Measurements from ENCODE around the gene BMP6.

The BMP6 gene

DNA sequence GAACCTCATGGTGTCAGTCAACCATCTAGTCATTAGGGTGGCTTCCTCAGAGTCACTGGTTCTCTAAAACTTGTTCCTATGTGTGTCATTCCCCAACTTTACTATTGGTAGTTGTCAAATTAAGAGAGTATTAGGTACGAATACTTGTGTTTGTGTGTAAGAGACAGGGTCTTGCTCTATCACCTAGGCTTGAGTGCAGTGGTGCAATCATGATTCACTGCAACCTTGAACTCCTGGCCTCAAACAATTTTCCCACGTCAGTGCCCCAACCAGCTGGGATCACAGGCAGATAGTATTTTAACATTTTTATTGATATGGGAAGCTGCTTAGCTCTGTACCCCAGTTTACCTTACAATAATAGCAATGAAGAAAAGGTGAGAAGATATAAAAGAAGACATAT, 50.6 kb downstream of the BMP6 start:
- no peak overlapping the region for H3K27ac ChIP-seq
- TF ChIP-seq ZFX (IDR thresholded peaks at IDR 0.05), result no peak
- TF ChIP-seq, protein P1, sequence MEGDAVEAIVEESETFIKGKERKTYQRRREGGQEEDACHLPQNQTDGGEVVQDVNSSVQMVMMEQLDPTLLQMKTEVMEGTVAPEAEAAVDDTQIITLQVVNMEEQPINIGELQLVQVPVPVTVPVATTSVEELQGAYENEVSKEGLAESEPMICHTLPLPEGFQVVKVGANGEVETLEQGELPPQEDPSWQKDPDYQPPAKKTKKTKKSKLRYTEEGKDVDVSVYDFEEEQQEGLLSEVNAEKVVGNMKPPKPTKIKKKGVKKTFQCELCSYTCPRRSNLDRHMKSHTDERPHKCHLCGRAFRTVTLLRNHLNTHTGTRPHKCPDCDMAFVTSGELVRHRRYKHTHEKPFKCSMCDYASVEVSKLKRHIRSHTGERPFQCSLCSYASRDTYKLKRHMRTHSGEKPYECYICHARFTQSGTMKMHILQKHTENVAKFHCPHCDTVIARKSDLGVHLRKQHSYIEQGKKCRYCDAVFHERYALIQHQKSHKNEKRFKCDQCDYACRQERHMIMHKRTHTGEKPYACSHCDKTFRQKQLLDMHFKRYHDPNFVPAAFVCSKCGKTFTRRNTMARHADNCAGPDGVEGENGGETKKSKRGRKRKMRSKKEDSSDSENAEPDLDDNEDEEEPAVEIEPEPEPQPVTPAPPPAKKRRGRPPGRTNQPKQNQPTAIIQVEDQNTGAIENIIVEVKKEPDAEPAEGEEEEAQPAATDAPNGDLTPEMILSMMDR (conservative IDR thresholded peaks at IDR 0.05), result no peak

DNA sequence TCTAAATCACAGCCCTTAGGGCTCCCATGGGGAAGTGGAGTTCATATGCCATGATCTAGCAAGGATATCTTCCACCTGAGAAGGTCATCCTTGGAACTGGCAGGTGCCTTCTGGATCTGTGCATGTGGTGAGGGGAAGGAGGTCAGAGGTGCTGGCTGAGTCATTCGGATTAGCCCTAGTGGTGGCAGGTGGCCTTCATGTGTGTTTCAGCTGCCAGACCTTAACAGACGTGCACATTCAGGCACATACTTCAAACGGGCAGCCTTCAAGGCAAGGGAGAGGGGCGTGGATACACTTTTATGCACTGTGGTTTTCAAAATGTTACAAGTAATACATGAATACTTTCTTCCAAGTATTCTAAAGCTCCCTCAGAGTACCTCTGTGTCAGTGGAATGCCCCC, 51.2 kb downstream of the BMP6 start:
- TF ChIP-seq, protein P1 (conservative IDR thresholded peaks at IDR 0.05), result no peak
- TF ChIP-seq ZFX (IDR thresholded peaks at IDR 0.05), result no peak
- H3K27ac ChIP-seq, result no peak overlapping the region

DNA sequence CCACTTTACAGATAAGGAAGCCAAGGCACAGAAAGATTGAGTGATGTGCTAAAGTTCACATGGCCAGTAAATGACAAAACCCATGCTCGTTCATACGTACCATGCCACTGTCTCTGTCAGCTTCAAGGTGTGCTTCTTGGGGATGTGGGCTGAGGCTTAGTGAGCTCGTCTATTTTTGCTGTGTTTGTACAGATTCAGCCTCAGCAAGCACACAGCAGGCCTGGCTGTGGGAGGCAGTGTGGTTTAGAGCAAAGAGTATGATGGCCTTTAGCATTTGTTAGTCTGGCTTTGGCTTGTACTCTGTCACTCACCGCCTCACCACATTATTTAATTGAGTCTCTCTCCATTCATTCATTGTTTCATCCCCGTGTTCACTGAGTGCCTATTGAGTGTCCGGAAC, 55.3 kb downstream of the BMP6 start:
- H3K27ac ChIP-seq, result no peak overlapping the region
- TF ChIP-seq, protein P1 (conservative IDR thresholded peaks at IDR 0.05), result no peak
- TF ChIP-seq ZFX (IDR thresholded peaks at IDR 0.05), result no peak

DNA sequence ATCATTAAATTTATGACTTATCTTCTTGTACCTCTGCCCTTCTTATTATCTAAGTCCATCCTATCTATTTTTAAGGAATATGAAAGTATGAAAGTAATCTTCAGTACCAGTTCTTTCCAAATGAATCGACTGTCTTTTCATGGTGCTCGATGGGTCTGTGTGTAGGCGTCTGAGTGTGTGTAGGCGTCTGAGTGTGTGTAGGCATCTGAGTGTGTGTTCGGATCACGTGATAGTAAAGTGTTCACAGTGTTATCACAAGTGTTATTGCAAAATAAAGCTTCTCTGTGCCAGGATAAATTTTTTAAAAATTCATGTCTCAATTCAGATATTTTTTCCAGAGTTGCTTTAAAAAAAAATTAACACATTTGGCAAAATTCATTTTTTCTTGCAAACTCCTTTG, 58.3 kb downstream of the BMP6 start:
- H3K27ac ChIP-seq, result no peak overlapping the region
- TF ChIP-seq ZFX (IDR thresholded peaks at IDR 0.05), result no peak
- TF ChIP-seq, protein P1 (conservative IDR thresholded peaks at IDR 0.05), result no peak

DNA sequence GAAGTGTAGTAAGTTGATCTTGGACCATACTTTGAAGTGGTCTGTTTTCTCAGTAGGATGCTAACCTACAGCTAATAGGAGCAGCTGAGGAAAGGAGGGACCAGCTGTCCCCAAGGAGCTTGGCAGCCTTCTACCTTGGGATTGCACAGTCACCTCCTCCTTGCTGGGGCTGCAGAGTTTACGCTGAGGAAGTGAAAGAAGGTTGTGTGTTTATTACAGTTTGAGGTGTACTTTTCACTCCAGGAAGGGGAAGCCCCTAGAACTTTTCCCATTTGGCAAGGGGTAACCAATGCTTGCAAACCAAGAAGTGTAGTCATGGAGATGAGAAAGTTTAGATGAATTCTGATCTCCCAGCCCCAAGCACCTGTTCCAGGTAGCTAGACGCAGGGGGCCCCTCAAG, 58.8 kb downstream of the BMP6 start:
- no peak overlapping the region for H3K27ac ChIP-seq
- no peak for TF ChIP-seq ZFX (IDR thresholded peaks at IDR 0.05)
- TF ChIP-seq, protein P1 (conservative IDR thresholded peaks at IDR 0.05), result no peak

DNA sequence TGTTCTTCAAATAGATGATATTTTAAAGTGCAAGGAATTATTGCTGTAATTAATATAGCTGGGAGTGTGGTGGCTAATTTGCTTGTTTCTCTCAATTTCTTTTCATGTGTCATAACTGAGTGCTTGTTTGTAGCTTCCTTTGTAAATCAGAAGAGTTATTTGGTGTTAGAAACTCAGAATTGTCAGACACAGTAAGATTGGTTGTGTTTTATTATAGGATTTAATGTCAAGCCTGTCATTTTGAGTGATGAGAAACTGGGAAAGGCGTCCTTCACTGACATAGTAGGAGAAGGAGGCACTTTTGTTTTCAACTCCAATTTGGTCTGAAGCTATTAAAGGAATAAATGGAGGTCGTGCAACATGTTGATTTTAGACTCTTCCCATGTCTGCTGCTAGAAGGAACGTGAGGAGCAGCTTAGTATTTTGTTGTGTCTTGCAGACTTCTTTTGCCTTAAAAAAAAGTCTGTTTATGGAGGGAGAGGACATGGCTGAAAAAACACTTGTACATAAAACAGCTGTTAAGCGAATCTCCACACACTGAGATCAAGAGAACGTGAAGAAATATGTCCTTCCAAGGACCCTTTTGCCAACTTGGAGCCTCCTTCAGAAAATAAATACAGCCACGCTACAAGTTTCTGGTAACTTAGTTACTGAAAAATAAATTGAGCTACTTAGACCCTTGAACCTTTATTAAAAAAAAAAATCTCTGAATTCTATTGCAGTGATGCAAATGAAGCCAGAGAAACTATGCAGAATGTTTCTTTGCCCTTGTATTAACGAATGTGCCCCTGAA, 59.5 kb downstream of the BMP6 start:
- TF ChIP-seq ZFX (IDR thresholded peaks at IDR 0.05), result no peak
- TF ChIP-seq, protein P1 (conservative IDR thresholded peaks at IDR 0.05), result no peak
- H3K27ac ChIP-seq, result no peak overlapping the region

DNA sequence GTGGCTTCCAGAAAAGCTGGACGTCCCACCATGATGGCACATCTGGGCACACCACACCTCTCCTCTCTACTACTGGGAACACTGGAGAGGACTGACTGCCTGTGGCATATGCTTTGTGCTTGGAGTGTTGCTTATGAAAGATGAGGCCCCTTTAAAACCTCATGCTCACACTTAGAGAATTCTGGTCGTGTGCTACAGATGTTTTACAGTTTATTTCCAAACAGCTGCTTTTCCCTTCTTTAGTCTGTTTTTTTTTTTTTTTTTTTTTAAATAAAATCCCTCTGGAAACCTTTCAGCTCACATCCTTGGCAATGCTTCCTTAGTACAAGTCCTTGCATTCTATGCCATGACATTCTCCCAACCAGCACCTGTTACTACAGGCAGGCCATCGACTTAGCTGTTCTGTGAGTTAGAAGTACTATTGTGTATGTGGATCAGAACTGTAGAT, 60.3 kb downstream of the BMP6 start:
- no peak overlapping the region for H3K27ac ChIP-seq
- no peak for TF ChIP-seq ZFX (IDR thresholded peaks at IDR 0.05)
- TF ChIP-seq, protein P1 (conservative IDR thresholded peaks at IDR 0.05), result no peak

Data from C4-2B (cell line).